Endothelial cell (in vitro differentiated cells): ENCODE measurements around the gene SASH1. TPM values are rescaled to one million over a fixed set of nuclear protein-coding genes. Genes with fewer than 3 reads are reported as not detected.

Experiments
- DNase-seq: peaks from one replicate; pipeline ENCODE4 v3.0.0; 2021; ENCODE audit warnings: low spot score
- H3K27ac Mint-ChIP-seq: one replicate; pipeline ENCODE4 v1.8.0; 2021; ENCODE audit warnings: mixed read lengths, inconsistent platforms; ENCODE audit not compliant: unreplicated experiment
- H3K27me3 Mint-ChIP-seq: one replicate; pipeline ENCODE4 v1.8.0; 2021; ENCODE audit warnings: mild to moderate bottlenecking, moderate library complexity, mixed read lengths, inconsistent platforms; ENCODE audit not compliant: unreplicated experiment
- H3K36me3 Mint-ChIP-seq: one replicate; pipeline ENCODE4 v1.8.0; 2021; ENCODE audit warnings: mild to moderate bottlenecking, low read depth, mixed read lengths, inconsistent platforms; ENCODE audit not compliant: unreplicated experiment
- H3K4me1 Mint-ChIP-seq: one replicate; pipeline ENCODE4 v1.8.0; 2021; ENCODE audit warnings: mild to moderate bottlenecking, mixed read lengths, inconsistent platforms; ENCODE audit not compliant: unreplicated experiment
- H3K4me3 Mint-ChIP-seq: one replicate; pipeline ENCODE4 v1.8.0; 2021; ENCODE audit warnings: mild to moderate bottlenecking, mixed read lengths, inconsistent platforms; ENCODE audit not compliant: unreplicated experiment
- H3K9me3 Mint-ChIP-seq: one replicate; pipeline ENCODE4 v1.8.0; 2021; ENCODE audit warnings: mixed read lengths, inconsistent platforms; ENCODE audit not compliant: unreplicated experiment
- total RNA-seq: library from RNA; stranded (reverse); fragmentation: NEBNext Ultra II Directional; extraction: Animal tissue kit (Norgen Biotek cat#: 25700); gene quantifications from one replicate; pipeline ENCODE4 v1.2.1, GENCODE V29; 2021; ENCODE audit not compliant: unreplicated experiment
- TF ChIP-seq, protein P1 (sequence below): fragments of 200-600 bp; sonication (generic); IDR thresholded peaks from one replicate; pipeline ENCODE4 v1.5.0; 2021; ENCODE audit warnings: antibody characterized with exemption; ENCODE audit not compliant: unreplicated experiment

The SASH1 gene
- total RNA-seq, 1 donor from 2014 or later = 138 TPM

DNA sequence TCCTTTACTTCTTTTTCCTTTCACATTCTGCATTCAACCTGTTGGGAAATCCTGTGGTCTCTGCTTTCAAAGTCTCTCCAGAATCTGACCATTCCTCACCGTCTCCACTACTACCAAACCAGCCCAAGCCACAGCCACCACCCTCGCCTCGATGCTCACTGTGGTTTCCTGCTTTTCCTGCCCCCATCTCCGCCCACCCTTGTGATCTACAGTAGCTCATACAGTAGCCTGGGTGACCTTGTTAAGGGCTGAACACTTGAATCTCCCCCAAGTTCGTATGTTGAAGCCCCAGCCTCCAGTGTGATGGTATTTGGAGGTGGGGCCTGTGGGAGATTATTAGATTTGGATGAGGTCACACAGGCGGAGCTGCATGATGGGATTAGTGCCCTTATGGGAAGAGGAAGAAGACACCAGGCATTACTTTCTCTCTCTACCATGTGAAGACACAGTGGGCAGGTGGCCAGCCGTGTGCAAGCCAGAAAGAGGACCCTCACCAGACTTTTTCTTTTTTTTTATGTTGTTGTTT is 215.2 kb downstream of the SASH1 start:
- Mint-ChIP-seq H3K9me3 (peaks cover 10% of the 10 kb centered on the region), H3K4me1 (peaks cover 7% of the 10 kb centered on the region), H3K4me3 (no peak overlapping the region), H3K36me3 (peaks cover 23% of the 10 kb centered on the region), H3K27ac (no peak overlapping the region), H3K27me3 (peaks cover 12% of the 10 kb centered on the region)
- TF ChIP-seq, protein P1, sequence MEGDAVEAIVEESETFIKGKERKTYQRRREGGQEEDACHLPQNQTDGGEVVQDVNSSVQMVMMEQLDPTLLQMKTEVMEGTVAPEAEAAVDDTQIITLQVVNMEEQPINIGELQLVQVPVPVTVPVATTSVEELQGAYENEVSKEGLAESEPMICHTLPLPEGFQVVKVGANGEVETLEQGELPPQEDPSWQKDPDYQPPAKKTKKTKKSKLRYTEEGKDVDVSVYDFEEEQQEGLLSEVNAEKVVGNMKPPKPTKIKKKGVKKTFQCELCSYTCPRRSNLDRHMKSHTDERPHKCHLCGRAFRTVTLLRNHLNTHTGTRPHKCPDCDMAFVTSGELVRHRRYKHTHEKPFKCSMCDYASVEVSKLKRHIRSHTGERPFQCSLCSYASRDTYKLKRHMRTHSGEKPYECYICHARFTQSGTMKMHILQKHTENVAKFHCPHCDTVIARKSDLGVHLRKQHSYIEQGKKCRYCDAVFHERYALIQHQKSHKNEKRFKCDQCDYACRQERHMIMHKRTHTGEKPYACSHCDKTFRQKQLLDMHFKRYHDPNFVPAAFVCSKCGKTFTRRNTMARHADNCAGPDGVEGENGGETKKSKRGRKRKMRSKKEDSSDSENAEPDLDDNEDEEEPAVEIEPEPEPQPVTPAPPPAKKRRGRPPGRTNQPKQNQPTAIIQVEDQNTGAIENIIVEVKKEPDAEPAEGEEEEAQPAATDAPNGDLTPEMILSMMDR = no peak
- DNase-seq = no peak

DNA sequence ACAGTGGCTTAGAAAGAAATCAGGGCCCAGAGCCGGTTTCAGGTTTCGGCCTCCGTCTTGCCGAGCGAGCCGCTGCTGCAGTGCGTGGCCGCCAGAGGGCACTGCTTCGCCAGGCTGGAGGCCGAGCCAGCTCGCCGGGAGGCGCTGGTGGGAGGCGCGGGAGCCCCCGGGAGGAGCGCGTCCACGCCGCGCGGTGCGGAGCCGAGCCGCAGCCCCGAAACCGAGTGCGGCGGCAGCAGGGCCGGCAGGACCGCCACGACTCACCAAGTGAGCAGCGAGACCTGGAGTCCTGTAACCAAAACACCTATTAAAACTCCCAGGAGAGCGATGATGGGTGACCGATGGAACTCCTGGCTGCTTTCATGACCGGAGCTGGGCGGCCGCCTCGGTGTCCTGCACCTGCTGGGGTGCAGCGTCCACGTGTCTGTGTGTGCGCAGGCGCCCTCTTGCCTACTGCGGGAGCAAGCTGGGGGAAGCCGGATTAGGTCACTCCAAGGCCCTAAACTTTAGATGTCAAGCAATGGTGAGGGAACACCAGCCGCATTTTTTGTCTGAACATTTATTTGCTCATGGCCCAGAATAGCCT is 217.3 kb downstream of the SASH1 start:
- Mint-ChIP-seq H3K9me3 (no peaks in the 10 kb centered on the region), H3K27me3 (peaks cover 12% of the 10 kb centered on the region), H3K27ac (no peak overlapping the region), H3K4me1 (peaks cover 9% of the 10 kb centered on the region), H3K36me3 (peaks cover 14% of the 10 kb centered on the region), H3K4me3 (no peak overlapping the region)
- TF ChIP-seq, protein P1 = peak; percentile 97
- DNase-seq = peak; percentile 87

DNA sequence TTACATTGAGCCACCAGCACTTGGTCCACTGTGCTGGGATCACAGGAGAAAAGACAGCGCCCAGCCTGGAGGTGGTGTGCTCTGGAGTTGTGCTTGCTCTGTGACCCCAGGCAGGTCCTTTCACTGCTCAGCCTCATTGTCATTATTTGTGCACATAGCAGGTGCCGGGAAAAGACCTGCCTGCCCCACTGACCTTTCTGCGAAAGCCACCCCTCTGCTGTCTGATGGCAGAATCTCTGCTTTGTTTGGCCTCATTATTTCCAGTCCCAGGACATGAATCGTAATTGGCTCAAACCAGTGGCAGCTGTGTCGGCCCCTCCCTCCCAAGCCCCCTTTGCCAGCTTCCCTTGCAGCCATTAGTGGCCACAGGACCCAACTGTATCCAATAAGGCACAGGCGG is 219.0 kb downstream of the SASH1 start:
- no peak for DNase-seq
- TF ChIP-seq, protein P1 = no peak
- peaks cover 10% of the 10 kb centered on the region for H3K4me1 Mint-ChIP-seq
- no peaks in the 10 kb centered on the region for H3K9me3 Mint-ChIP-seq
- H3K36me3 Mint-ChIP-seq = peaks cover 8% of the 10 kb centered on the region
- no peak overlapping the region for H3K4me3 Mint-ChIP-seq
- H3K27ac Mint-ChIP-seq = no peak overlapping the region
- H3K27me3 Mint-ChIP-seq = peaks cover 8% of the 10 kb centered on the region

GRCh38 chr6:148563066-148563465 is 220.4 kb downstream of the SASH1 start:
- no peak for DNase-seq
- peaks cover 8% of the 10 kb centered on the region for H3K27me3 Mint-ChIP-seq
- peaks cover 8% of the 10 kb centered on the region for H3K36me3 Mint-ChIP-seq
- H3K9me3 Mint-ChIP-seq = no peaks in the 10 kb centered on the region
- TF ChIP-seq, protein P1 = no peak
- H3K4me1 Mint-ChIP-seq = peaks cover 8% of the 10 kb centered on the region
- no peak overlapping the region for H3K27ac Mint-ChIP-seq
- H3K4me3 Mint-ChIP-seq = no peak overlapping the region

- Mint-ChIP-seq H3K9me3 (no peaks in the 10 kb centered on the region), H3K27me3 (peaks cover 8% of the 10 kb centered on the region), H3K36me3 (peaks cover 8% of the 10 kb centered on the region), H3K4me1 (peaks cover 8% of the 10 kb centered on the region), H3K4me3 (no peak overlapping the region), H3K27ac (no peak overlapping the region)
- TF ChIP-seq, protein P1 = no peak
- DNase-seq = no peak
These were observed 221.9 kb downstream of the SASH1 start for GRCh38 chr6:148564494-148565035.
